ENCODE measurements around the gene WWTR1.

GRCh38 chr3:149635396-149635795 lies 22.4 kb downstream of the WWTR1 start:
- TF ChIP-seq CTCF (conservative IDR thresholded peaks at IDR 0.05; ENCODE audit: low read depth, low read length) (no peak), BHLHE40 (IDR thresholded peaks at IDR 0.05; ENCODE audit: low read depth, low read length) (no peak), FOS (IDR thresholded peaks at IDR 0.05; ENCODE audit: low read depth, low read length) (no peak), MAZ (IDR thresholded peaks at IDR 0.05; ENCODE audit: borderline replicate concordance, low read depth, low read length) (no peak), POLR2A (IDR thresholded peaks at IDR 0.05; ENCODE audit: low read depth, low read length) (no peak), RAD21 (IDR thresholded peaks at IDR 0.05; ENCODE audit: low read length) (no peak)

All from IMR-90 (cell line).